ENCODE results near the gene SMG7. TPM values are rescaled to one million over a fixed set of nuclear protein-coding genes. Genes with fewer than 3 reads are reported as not detected.

The SMG7 gene
- total RNA-seq, 4 donors from 2014 or later, result 40.4 to 56.6 (median 51.1) TPM

DNA sequence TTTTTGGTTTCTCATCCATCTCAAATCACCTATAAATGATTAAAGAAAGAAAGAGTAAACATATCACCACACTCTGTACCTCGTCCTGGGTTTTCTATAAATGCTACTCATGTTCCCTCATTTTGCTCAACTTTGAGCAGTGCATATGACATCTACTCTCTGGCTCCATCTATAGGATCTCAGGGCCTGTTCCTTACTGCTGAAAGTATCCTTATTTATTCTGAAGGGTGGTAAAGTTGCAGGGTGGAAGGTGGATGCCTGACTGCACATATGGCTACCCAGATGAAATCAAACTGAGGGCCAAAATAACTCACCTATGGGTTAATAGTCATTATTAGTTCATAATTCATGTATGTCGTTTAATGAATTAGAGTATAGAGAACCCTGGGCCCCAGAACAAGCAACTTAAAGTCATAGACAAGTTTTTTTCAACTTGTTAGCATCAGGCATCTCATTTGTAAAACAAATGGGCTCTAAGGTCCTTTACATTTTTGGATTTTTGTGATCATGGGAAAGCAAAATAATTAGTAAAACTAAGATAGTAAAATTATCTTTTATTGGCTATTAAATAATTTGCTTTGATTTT is 71.4 kb downstream of the SMG7 start:
- peaks cover 0 to 80% (median 20%) of the 10 kb centered on the region in 3 donors for H3K36me3 ChIP-seq
- 32 to 41% methylated on average over 2 of the region's 2 CpGs for WGBS, 2 donors

DNA sequence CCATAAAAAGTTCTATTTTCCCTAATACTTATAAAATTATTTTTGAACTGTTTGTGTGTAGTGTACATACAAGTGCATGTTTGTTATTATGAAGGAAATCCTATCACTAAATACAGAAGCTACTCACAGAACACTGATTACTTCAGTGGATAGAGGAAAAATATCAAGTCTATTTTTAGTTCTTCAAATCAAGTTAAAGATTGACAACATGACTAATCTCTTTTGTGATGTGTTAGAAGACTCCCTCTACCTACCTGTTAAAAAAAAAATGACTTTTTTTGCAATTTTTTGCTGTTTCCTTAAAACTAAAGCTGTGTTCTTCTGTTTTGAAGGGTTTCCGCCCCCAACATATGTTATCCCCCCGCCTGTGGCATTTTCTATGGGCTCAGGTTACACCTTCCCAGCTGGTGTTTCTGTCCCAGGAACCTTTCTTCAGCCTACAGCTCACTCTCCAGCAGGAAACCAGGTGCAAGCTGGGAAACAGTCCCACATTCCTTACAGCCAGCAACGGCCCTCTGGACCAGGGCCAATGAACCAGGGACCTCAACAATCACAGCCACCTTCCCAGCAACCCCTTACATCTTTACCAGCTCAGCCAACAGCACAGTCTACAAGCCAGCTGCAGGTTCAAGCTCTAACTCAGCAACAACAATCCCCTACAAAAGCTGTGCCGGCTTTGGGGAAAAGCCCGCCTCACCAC is 72.4 kb downstream of the SMG7 start:
- no peak overlapping the region for H3K4me3 ChIP-seq
- no peak overlapping the region for H3K27ac ChIP-seq
- DNase-seq (ENCODE audit: low spot score in 2 of 2), result no peak
- H3K9me3 ChIP-seq, result no peaks in the 10 kb centered on the region
- WGBS, 2 donors, result 78% methylated on average over 5 of the region's 5 CpGs
- peaks cover 0 to 80% (median 20%) of the 10 kb centered on the region in 3 donors for H3K36me3 ChIP-seq
- H3K27me3 ChIP-seq, result no peaks in the 10 kb centered on the region
- peaks cover 0 to 11% (median 2%) of the 10 kb centered on the region in 4 donors for H3K4me1 ChIP-seq
- TF ChIP-seq POLR2A (IDR thresholded peaks at IDR 0.05) (no peak), EP300 (IDR thresholded peaks at IDR 0.05) (no peak)
- TF ChIP-seq, protein P1, sequence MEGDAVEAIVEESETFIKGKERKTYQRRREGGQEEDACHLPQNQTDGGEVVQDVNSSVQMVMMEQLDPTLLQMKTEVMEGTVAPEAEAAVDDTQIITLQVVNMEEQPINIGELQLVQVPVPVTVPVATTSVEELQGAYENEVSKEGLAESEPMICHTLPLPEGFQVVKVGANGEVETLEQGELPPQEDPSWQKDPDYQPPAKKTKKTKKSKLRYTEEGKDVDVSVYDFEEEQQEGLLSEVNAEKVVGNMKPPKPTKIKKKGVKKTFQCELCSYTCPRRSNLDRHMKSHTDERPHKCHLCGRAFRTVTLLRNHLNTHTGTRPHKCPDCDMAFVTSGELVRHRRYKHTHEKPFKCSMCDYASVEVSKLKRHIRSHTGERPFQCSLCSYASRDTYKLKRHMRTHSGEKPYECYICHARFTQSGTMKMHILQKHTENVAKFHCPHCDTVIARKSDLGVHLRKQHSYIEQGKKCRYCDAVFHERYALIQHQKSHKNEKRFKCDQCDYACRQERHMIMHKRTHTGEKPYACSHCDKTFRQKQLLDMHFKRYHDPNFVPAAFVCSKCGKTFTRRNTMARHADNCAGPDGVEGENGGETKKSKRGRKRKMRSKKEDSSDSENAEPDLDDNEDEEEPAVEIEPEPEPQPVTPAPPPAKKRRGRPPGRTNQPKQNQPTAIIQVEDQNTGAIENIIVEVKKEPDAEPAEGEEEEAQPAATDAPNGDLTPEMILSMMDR (IDR thresholded peaks at IDR 0.05), result no peak

More for the DNA sequence above, 71.4 kb downstream of the SMG7 start:
- no peaks in the 10 kb centered on the region for H3K9me3 ChIP-seq
- H3K27ac ChIP-seq, result peak overlapping the region in 1 of 4 donors; percentile 34
- TF ChIP-seq POLR2A (IDR thresholded peaks at IDR 0.05) (no peak), EP300 (IDR thresholded peaks at IDR 0.05) (peak in 1 of 2 donors; percentile 21)
- TF ChIP-seq, protein P1 (IDR thresholded peaks at IDR 0.05), result peak in 4 of 5 experiments; percentile 49 to 56 (median 52)
- H3K4me3 ChIP-seq, result no peak overlapping the region
- peaks cover 0 to 11% (median 2%) of the 10 kb centered on the region in 4 donors for H3K4me1 ChIP-seq
- peak in 1 of 2 donors; percentile 15 for DNase-seq (ENCODE audit: low spot score in 2 of 2)
- H3K27me3 ChIP-seq, result no peaks in the 10 kb centered on the region

DNA sequence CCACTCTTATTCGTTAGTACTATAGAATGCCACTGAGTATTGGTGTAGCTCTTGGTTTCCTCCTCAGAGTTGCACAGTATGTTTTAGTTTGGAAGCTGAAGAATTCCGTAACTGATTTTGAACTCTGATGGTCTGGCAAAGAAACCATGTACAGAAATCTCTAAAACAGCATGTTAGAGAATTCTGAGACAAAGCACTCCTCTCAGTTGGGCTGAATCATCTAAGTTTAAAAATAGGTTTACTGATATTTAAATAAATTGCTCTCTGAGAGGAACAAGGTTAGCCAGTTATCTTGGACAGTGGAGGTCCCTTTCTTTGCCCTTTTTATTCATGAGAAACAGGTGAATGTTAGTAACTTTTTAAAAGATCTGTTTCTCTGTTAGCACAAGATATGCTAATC is 74.1 kb downstream of the SMG7 start:
- no peak for DNase-seq (ENCODE audit: low spot score in 2 of 2)
- Histone ChIP-seq H3K27ac (no peak overlapping the region), H3K36me3 (peaks cover 0 to 79% (median 14%) of the 10 kb centered on the region in 3 donors), H3K27me3 (no peaks in the 10 kb centered on the region), H3K4me3 (no peak overlapping the region), H3K4me1 (peaks cover 0 to 11% (median 2%) of the 10 kb centered on the region in 4 donors), H3K9me3 (no peaks in the 10 kb centered on the region)
- 59% methylated on average over 2 of the region's 2 CpGs for WGBS, 2 donors
- TF ChIP-seq, protein P1 (IDR thresholded peaks at IDR 0.05), result no peak
- TF ChIP-seq EP300 (IDR thresholded peaks at IDR 0.05) (no peak), POLR2A (IDR thresholded peaks at IDR 0.05) (no peak)

DNA sequence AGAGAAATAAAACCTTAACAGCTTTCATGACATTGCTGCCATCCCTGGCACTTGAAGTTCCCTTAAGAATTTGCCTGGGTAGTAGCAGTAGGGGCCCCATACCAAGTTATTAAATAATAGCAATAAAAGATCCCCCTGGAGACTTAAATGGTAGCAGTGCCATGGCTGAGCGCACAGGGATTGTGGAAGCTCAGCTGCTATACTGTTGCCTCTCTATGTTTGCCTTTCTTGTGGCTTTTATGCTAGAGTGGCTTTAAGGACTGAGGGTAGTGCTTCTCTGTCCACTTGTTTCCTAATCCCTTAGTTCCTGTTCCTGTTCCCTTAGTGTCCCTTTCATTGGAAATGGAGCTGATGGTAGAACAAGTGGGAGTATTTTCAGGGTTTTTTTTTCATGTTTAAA is 75.8 kb downstream of the SMG7 start:
- Histone ChIP-seq H3K27me3 (no peaks in the 10 kb centered on the region), H3K4me3 (no peak overlapping the region), H3K9me3 (no peaks in the 10 kb centered on the region), H3K4me1 (peaks cover 0 to 9% (median under 1%) of the 10 kb centered on the region in 4 donors), H3K36me3 (peaks cover 0 to 84% (median 14%) of the 10 kb centered on the region in 3 donors), H3K27ac (no peak overlapping the region)
- no peak for DNase-seq (ENCODE audit: low spot score in 2 of 2)
- TF ChIP-seq, protein P1 (IDR thresholded peaks at IDR 0.05), result no peak
- no peak for TF ChIP-seq EP300 (IDR thresholded peaks at IDR 0.05)
- no peak for TF ChIP-seq POLR2A (IDR thresholded peaks at IDR 0.05)
- 94 to 100% methylated on average over 1 of the region's 1 CpG for WGBS, 2 donors

DNA sequence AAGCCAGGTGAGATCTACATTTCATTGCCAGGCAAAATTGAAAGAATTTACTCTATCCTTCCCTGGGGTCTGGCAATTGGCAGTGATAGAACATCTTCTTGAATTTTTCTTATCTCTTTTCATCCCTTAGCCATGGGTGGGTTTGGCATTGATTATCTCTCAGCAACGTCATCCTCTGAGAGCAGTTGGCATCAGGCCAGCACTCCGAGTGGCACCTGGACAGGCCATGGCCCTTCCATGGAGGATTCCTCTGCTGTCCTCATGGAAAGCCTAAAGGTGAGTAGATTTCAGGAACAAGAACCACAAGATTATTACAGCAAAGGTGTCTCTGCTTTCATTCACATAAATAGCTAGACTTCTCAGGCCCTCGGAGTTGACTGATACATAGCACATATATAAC is 78.6 kb downstream of the SMG7 start:
- Histone ChIP-seq H3K4me3 (no peak overlapping the region), H3K36me3 (peaks cover 0 to 79% (median 4%) of the 10 kb centered on the region in 3 donors), H3K4me1 (peaks cover 0 to 6% (median 0%) of the 10 kb centered on the region in 4 donors), H3K27ac (no peak overlapping the region), H3K9me3 (no peaks in the 10 kb centered on the region), H3K27me3 (no peaks in the 10 kb centered on the region)
- 57 to 65% methylated on average over 3 of the region's 3 CpGs for WGBS, 2 donors
- TF ChIP-seq EP300 (IDR thresholded peaks at IDR 0.05), result no peak
- TF ChIP-seq, protein P1 (IDR thresholded peaks at IDR 0.05), result no peak
- no peak for TF ChIP-seq POLR2A (IDR thresholded peaks at IDR 0.05)
- DNase-seq (ENCODE audit: low spot score in 2 of 2), result no peak

Measured in tibial nerve (tissue), 4 donors.